NCI-H510A (cell line): ENCODE measurements around the gene CADM3.

Source experiments
- DNase-seq: peaks from one replicate; lab custom pipeline; 2025; lab: John Stamatoyannopoulos, UW

CADM3 gene

DNA sequence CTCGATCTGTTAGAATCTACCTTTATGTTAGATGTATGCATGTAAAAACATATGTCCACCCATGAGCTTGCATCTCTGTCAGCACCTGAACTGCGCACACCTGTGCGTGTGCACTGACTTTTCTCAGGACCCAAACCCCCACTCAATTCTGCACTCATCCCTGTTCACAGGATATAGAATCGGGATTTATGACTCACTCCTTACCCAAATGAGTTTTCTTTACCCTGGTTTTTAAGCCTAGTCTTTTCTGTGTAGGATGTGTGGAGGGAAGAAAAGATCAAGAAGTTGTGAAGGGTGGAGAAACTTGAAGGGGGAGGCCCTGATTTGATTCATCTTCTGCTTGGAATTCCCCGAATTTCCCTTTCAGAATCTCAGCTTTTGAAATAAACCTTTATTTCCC, 35.7 kb downstream of the CADM3 start:
- no peak for DNase-seq

DNA sequence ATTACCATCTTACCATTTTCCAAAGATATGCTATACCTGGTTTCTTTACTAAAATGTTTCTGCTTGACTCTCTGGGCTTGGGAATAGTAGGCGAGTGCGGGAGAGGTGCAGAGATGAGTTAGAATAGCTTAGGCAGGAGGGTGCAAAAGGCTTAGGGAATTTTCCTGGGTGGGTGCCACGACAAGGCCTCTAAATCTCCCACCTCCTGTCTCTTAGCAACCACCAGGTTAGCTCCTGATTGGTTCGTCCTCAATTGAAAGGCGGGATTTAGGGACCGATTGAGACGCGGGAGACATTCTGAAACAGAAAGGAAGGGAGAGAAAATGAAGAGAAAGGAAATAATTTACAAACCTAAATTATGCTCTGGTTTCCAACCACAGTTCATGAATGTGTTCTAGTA, 36.4 kb downstream of the CADM3 start:
- DNase-seq, result no peak

GRCh38 chr1:159208175-159208825, 36.9 kb downstream of the CADM3 start:
- no peak for DNase-seq

GRCh38 chr1:159209061-159209460, 37.6 kb downstream of the CADM3 start:
- no peak for DNase-seq

GRCh38 chr1:159211331-159212136, 40.1 kb downstream of the CADM3 start:
- no peak for DNase-seq

DNA sequence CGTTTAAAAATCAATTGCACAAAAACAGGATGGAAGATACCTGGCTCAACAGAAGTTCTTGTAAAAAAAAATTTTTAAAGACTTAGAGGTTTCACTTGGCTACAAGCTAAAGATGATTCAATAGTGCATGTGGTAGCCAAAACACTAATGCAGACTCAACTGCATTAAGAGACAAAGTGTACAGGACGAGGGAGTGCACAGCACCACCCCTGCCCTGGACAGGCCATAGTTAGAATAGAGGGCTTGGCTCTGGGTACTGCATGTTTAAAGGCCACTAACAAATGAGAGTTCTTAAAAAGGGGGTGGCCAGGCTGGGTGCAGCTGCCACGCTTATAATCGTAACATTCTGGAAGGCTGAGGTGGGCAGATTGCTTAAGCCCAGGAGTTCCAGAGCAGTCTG, 41.2 kb downstream of the CADM3 start:
- DNase-seq, result no peak

GRCh38 chr1:159214149-159214760, 42.8 kb downstream of the CADM3 start:
- no peak for DNase-seq

DNA sequence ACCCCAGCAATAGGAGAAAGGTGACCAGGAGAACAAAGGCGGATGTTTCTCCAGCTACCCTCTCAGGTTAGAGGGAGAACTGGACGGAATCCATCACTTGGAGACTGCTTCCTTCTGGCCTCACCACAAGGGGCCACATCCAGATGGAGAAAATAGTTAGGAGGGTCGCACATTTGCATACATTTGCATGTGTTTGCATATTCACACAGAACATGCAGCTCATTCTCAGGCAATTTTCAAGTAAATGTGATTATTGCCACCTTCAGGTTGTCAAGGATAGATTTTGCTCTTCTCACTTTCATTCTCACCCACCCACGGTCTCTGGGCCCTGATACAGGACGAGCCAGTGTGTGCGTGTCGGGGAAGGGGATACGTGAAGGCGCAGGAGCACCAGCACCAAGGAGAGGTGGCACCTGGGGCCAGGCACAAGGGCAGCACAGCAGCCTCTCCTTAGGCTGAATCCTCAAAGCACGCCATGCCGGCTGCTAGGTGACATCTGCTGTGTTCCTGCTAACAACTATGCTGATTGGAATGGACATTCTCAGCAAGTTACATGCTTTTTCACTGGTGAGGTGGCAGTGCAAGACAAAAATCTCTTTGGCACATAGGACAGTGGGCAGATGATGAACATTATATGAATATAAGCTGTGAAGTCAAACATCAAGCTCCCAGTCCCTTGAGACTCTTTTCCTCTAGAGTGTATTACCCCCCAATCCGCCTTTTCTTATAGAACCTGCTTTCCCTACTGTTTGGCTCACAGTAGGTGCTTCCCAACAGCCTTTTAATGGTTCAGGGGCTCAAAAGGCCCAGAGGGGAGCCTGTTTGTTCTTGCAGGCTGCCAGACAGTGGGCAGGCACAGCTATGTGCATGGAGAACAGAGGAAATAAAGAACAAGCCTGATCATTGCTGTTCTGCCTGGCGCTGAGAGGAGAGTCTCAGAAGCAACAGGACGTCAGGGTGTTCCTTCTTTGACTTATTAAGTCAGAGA, 47.5 kb downstream of the CADM3 start:
- no peak for DNase-seq

GRCh38 chr1:159222075-159222865, 50.9 kb downstream of the CADM3 start:
- no peak for DNase-seq

DNA sequence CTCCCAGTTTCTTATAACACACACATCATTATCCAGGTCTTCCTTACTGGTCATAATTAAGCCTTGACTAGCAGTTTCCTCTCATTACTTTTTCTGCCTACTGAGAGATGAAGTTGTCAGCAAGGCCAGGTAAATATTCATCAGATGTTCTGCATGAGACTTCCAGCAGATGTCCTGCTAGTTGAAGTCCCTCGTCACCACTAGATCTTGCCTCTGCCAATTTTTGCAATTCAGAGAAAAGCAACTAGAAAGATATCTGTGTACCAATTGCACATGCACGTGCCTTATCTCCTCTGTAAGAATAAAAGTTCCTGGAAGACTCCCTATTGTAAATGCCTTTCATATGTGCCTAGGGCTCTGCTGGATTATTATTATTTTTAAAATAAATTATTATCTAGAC, 51.6 kb downstream of the CADM3 start:
- no peak for DNase-seq

- no peak for DNase-seq
Measured at GRCh38 chr1:159228554-159228953, 57.1 kb downstream of the CADM3 start.

DNA sequence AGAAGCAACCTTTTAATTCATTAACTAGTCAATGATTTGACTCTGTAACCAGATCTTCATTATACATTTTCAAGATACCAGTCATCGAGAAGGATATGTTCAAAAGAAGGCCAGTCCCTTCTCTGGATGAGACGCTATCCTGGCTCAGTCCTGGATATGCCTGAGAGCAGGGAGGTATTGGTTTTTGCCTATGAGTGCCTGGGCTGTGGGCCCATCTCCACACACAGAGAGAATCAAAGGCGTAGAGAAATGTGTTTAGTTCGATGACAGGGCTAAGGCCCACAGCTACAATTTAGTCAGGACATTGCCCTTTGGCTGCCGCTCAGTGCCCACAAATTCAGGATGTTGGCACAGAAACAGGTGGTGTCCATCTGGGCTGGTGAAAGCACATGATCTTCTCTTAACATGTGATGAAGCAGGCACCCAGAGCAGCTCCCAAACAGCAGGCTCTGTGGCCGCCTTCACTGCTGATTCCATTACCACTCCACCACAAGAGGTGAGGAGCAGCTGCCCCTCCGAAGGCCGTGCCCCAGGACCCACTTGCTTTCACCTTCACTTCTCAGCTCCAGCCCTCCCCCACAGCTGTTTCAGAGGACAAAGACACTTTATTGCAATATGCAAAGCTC, 58.0 kb downstream of the CADM3 start:
- DNase-seq, result no peak

- DNase-seq, result no peak
Measured at GRCh38 chr1:159229896-159230295, 58.5 kb downstream of the CADM3 start.

DNA sequence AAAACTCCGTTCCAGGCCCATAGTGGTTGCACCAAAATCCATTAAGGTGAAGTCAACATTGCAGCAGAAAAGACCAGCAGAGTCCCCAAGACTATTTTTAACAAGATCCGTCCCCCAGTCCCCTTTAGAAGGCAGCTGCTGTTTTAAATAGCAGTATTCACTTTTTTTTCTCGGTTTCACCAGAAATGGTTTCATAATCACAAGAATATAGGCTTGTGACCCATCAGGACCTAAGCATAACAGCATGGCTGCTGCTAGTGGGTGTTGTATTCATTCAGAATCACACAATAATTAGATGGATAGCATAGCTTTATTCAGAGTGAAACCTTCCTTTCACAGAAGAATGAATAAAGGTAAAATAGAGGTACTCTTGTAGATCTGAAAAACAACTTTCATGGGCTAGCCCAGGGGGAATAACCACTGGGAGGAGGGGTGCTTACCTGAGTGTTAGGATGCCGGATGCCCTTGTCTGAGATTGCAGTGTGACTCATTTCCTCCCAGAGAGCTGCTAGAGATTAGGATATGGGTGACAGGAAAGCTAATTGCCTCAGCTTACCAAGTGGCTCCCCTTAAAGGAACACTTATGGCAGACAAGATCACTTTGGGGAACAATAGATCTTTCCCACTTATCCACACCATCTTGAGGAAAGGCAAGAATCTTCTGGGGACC, 68.3 kb downstream of the CADM3 start:
- no peak for DNase-seq

- DNase-seq, result no peak
Measured at GRCh38 chr1:159247266-159247665, 75.9 kb downstream of the CADM3 start.

GRCh38 chr1:159248311-159248710, 76.9 kb downstream of the CADM3 start:
- DNase-seq, result no peak

GRCh38 chr1:159250638-159251216, 79.3 kb downstream of the CADM3 start:
- no peak for DNase-seq
